Right lobe of liver (tissue), 4 donors: ENCODE measurements around the gene SEC23IP.

Source experiments
- CTCF ChIP-seq, 4 donors: fragments of 200-600 bp in 3 of 4; fragments of 450-650 bp in 1 of 4; IDR thresholded peaks; one replicate each; pipeline versions ENCODE4 v1.5.1 to v1.8.0; 2016 to 2022; ENCODE audit warnings: antibody characterized with exemption in 4 of 4, mild to moderate bottlenecking in 2 of 4
- POLR2A ChIP-seq: fragments of 450-650 bp; IDR thresholded peaks from one replicate; pipeline ENCODE4 v1.6.1; 2017; ENCODE audit warnings: antibody characterized with exemption, mild to moderate bottlenecking
- donor health status: DM: no; HTN: no; CAD: no.
- donor health status: DM: no; HTN: no; CAD: no.
- donor health status: DM: no; HTN: yes; CAD: no.

- TF ChIP-seq CTCF (IDR thresholded peaks at IDR 0.05) (no peak), POLR2A (no peak)
These were observed 50.4 kb downstream of the SEC23IP start for GRCh38 chr10:119942973-119943372.
